Muscle layer of colon (tissue), 2 donors: Measurements from ENCODE around the gene BPIFB2.

ENCODE experiments used
- H3K27ac ChIP-seq: one replicate; pipeline ENCODE4 v1.7.0; 2013; ENCODE audit warnings: low read depth, mild to moderate bottlenecking, low read length, moderate library complexity
- H3K27me3 ChIP-seq, 2 donors: one replicate each; pipeline ENCODE4 v1.7.0; 2013; ENCODE audit warnings: low read length in 2 of 2, mild to moderate bottlenecking in 2 of 2; ENCODE audit not compliant: insufficient read depth in 2 of 2, control insufficient read depth in 1 of 2
- H3K36me3 ChIP-seq: one replicate; pipeline ENCODE4 v1.7.0; 2013; ENCODE audit warnings: mild to moderate bottlenecking, low read length; ENCODE audit not compliant: insufficient read depth
- H3K4me1 ChIP-seq: one replicate; pipeline ENCODE4 v1.7.0; 2013; ENCODE audit warnings: mild to moderate bottlenecking, low read length; ENCODE audit not compliant: insufficient read depth
- H3K4me3 ChIP-seq, 2 donors: one replicate each; pipeline ENCODE4 v1.7.0; 2013; ENCODE audit warnings: low read length in 2 of 2, low read depth in 1 of 2, mild to moderate bottlenecking in 1 of 2, moderate library complexity in 1 of 2
- H3K9ac ChIP-seq: one replicate; pipeline ENCODE4 v1.7.0; 2013; ENCODE audit warnings: low read length
- H3K9me3 ChIP-seq: one replicate; pipeline ENCODE4 v1.7.0; 2013; ENCODE audit warnings: mild to moderate bottlenecking, low read length
- donor health status: abdominal sarcoma.
- donor health status: Adenocarcinoma of cecum.

BPIFB2 gene

GRCh38 chr20:32980131-32980941, 27.2 kb upstream of the BPIFB2 start:
- Histone ChIP-seq H3K4me3 (no peak overlapping the region), H3K4me1 (no peaks in the 10 kb centered on the region), H3K9ac (no peak overlapping the region), H3K27ac (no peak overlapping the region), H3K27me3 (no peaks in the 10 kb centered on the region), H3K9me3 (no peaks in the 10 kb centered on the region), H3K36me3 (no peaks in the 10 kb centered on the region)

GRCh38 chr20:32980990-32981389, 26.5 kb upstream of the BPIFB2 start:
- Histone ChIP-seq H3K36me3 (no peaks in the 10 kb centered on the region), H3K4me1 (no peaks in the 10 kb centered on the region), H3K4me3 (no peak overlapping the region), H3K27me3 (no peaks in the 10 kb centered on the region), H3K9me3 (no peaks in the 10 kb centered on the region), H3K27ac (no peak overlapping the region), H3K9ac (no peak overlapping the region)

GRCh38 chr20:32982617-32983458, 24.7 kb upstream of the BPIFB2 start:
- Histone ChIP-seq H3K4me3 (no peak overlapping the region), H3K27me3 (no peaks in the 10 kb centered on the region), H3K27ac (no peak overlapping the region), H3K36me3 (no peaks in the 10 kb centered on the region), H3K4me1 (no peaks in the 10 kb centered on the region), H3K9me3 (no peaks in the 10 kb centered on the region), H3K9ac (no peak overlapping the region)

GRCh38 chr20:32983459-32984112, 23.9 kb upstream of the BPIFB2 start:
- no peaks in the 10 kb centered on the region for H3K4me1 ChIP-seq
- H3K27me3 ChIP-seq, result no peaks in the 10 kb centered on the region
- no peak overlapping the region for H3K27ac ChIP-seq
- H3K9ac ChIP-seq, result no peak overlapping the region
- no peak overlapping the region for H3K4me3 ChIP-seq
- H3K36me3 ChIP-seq, result no peaks in the 10 kb centered on the region
- no peaks in the 10 kb centered on the region for H3K9me3 ChIP-seq

- Histone ChIP-seq H3K9ac (no peak overlapping the region), H3K27me3 (no peaks in the 10 kb centered on the region), H3K9me3 (no peaks in the 10 kb centered on the region), H3K27ac (no peak overlapping the region), H3K36me3 (no peaks in the 10 kb centered on the region), H3K4me1 (no peaks in the 10 kb centered on the region), H3K4me3 (no peak overlapping the region)
These were observed 23.3 kb upstream of the BPIFB2 start for GRCh38 chr20:32984196-32984595.

- no peaks in the 10 kb centered on the region for H3K9me3 ChIP-seq
- no peaks in the 10 kb centered on the region for H3K27me3 ChIP-seq
- H3K27ac ChIP-seq, result no peak overlapping the region
- H3K4me3 ChIP-seq, result no peak overlapping the region
- no peaks in the 10 kb centered on the region for H3K4me1 ChIP-seq
- H3K9ac ChIP-seq, result no peak overlapping the region
- no peaks in the 10 kb centered on the region for H3K36me3 ChIP-seq
These were observed 22.7 kb upstream of the BPIFB2 start for GRCh38 chr20:32984631-32985354.

GRCh38 chr20:32985596-32985995, 21.9 kb upstream of the BPIFB2 start:
- H3K36me3 ChIP-seq, result no peaks in the 10 kb centered on the region
- no peak overlapping the region for H3K9ac ChIP-seq
- H3K27ac ChIP-seq, result no peak overlapping the region
- no peaks in the 10 kb centered on the region for H3K4me1 ChIP-seq
- H3K4me3 ChIP-seq, result no peak overlapping the region
- no peaks in the 10 kb centered on the region for H3K27me3 ChIP-seq
- no peaks in the 10 kb centered on the region for H3K9me3 ChIP-seq

- H3K9me3 ChIP-seq, result no peaks in the 10 kb centered on the region
- no peaks in the 10 kb centered on the region for H3K36me3 ChIP-seq
- no peaks in the 10 kb centered on the region for H3K27me3 ChIP-seq
- no peak overlapping the region for H3K4me3 ChIP-seq
- no peak overlapping the region for H3K27ac ChIP-seq
- no peak overlapping the region for H3K9ac ChIP-seq
- H3K4me1 ChIP-seq, result no peaks in the 10 kb centered on the region
These were observed 21.1 kb upstream of the BPIFB2 start for GRCh38 chr20:32986331-32986966.

GRCh38 chr20:32987044-32987825, 20.3 kb upstream of the BPIFB2 start:
- Histone ChIP-seq H3K4me3 (no peak overlapping the region), H3K9me3 (no peaks in the 10 kb centered on the region), H3K27me3 (no peaks in the 10 kb centered on the region), H3K4me1 (no peaks in the 10 kb centered on the region), H3K9ac (no peak overlapping the region), H3K36me3 (no peaks in the 10 kb centered on the region), H3K27ac (no peak overlapping the region)

- Histone ChIP-seq H3K9me3 (no peaks in the 10 kb centered on the region), H3K27me3 (no peaks in the 10 kb centered on the region), H3K36me3 (no peaks in the 10 kb centered on the region), H3K27ac (no peak overlapping the region), H3K4me3 (no peak overlapping the region), H3K4me1 (no peaks in the 10 kb centered on the region), H3K9ac (no peak overlapping the region)
These were observed 19.5 kb upstream of the BPIFB2 start for GRCh38 chr20:32988008-32988407.
